ENCODE results near the gene AGAP2. TPM values are rescaled to one million over a fixed set of nuclear protein-coding genes. Genes with fewer than 3 reads are reported as not detected.
"Not testable (repeated sequence)": the region's sequence is repeated elsewhere in the genome, so short reads cannot be mapped to it uniquely, and the experiment has no call there.

The AGAP2 gene
- total RNA-seq, 1 experiment from 2014 or later = 0.19 TPM

DNA sequence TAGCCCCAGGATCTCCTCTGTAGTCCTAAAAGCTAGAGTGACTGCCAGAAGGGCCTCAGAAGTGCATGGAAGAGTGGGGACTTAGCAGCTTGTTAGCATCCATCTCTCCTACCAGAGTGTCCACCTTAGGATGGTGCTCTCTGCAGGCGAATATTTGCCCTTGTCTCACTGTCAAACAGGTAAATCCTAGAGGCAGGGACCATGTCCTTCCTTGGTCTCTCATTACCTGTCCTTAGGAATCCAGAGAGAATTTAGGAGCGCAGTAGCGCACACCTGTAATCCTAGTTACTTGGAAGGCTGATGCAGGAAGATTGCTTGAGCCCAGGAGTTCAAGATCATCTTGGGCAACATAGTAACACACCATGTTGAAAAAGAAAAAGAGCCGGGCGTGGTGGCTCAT, 21.4 kb downstream of the AGAP2 start:
- Mint-ChIP-seq H3K36me3 (ENCODE audit: insufficient read depth, unreplicated experiment) (peaks cover 49% of the 10 kb centered on the region), H3K27me3 (ENCODE audit: insufficient read depth, unreplicated experiment) (no peaks in the 10 kb centered on the region), H3K9me3 (ENCODE audit: unreplicated experiment) (no peaks in the 10 kb centered on the region), H3K4me1 (ENCODE audit: insufficient read depth, unreplicated experiment) (no peaks in the 10 kb centered on the region), H3K27ac (ENCODE audit: low read depth, unreplicated experiment) (no peak overlapping the region), H3K4me3 (ENCODE audit: unreplicated experiment) (no peak overlapping the region)
- intact Hi-C loops (cut with micrococcal nuclease) = no loop called here
- TF ChIP-seq, protein P1, sequence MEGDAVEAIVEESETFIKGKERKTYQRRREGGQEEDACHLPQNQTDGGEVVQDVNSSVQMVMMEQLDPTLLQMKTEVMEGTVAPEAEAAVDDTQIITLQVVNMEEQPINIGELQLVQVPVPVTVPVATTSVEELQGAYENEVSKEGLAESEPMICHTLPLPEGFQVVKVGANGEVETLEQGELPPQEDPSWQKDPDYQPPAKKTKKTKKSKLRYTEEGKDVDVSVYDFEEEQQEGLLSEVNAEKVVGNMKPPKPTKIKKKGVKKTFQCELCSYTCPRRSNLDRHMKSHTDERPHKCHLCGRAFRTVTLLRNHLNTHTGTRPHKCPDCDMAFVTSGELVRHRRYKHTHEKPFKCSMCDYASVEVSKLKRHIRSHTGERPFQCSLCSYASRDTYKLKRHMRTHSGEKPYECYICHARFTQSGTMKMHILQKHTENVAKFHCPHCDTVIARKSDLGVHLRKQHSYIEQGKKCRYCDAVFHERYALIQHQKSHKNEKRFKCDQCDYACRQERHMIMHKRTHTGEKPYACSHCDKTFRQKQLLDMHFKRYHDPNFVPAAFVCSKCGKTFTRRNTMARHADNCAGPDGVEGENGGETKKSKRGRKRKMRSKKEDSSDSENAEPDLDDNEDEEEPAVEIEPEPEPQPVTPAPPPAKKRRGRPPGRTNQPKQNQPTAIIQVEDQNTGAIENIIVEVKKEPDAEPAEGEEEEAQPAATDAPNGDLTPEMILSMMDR (IDR thresholded peaks at IDR 0.05; ENCODE audit: unreplicated experiment) = no peak
- POLR2A ChIA-PET = no interaction called here
- CTCF ChIA-PET = interaction anchor here (0.7 to 1.2 kb wide), 4 partner anchors 9 to 183 kb away, joined by 3 to 4 read pairs (median 3); no protein-coding TSS in a partner anchor
- no TSS peak for BruUV-seq (replicated peaks)
- no peak for DNase-seq (ENCODE audit: unreplicated experiment)

DNA sequence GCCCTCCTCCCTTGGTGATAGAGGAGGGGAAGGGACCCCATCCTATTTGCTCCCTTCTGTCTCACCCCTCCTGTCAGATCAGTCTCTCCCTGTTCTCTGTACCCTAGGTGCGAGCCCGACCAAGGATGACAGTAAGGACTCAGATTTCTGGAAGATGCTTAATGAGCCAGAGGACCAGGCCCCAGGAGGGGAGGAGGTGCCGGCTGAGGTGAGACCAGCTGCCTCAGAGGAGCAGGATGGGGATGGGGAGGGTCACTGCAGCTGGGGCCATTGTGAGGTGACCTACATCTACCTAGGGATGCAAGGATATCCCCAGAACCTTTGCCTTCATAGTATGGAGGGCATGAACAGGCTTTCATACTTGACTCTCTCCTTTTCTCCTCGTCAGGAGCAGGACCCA, 22.2 kb downstream of the AGAP2 start:
- TF ChIP-seq, protein P1 (IDR thresholded peaks at IDR 0.05; ENCODE audit: unreplicated experiment) = no peak
- intact Hi-C loops (cut with micrococcal nuclease) = no loop called here
- H3K9me3 Mint-ChIP-seq (ENCODE audit: unreplicated experiment) = no peaks in the 10 kb centered on the region
- CTCF ChIA-PET = interaction anchor here (0.7 to 0.8 kb wide), 2 partner anchors 10 to 183 kb away, joined by 3 to 4 read pairs; no protein-coding TSS in a partner anchor
- H3K36me3 Mint-ChIP-seq (ENCODE audit: insufficient read depth, unreplicated experiment) = peaks cover 51% of the 10 kb centered on the region
- H3K4me3 Mint-ChIP-seq (ENCODE audit: unreplicated experiment) = no peak overlapping the region
- no peak for DNase-seq (ENCODE audit: unreplicated experiment)
- no peaks in the 10 kb centered on the region for H3K27me3 Mint-ChIP-seq (ENCODE audit: insufficient read depth, unreplicated experiment)
- H3K4me1 Mint-ChIP-seq (ENCODE audit: insufficient read depth, unreplicated experiment) = no peaks in the 10 kb centered on the region
- POLR2A ChIA-PET = no interaction called here
- no peak overlapping the region for H3K27ac Mint-ChIP-seq (ENCODE audit: low read depth, unreplicated experiment)
- no TSS peak for BruUV-seq (replicated peaks)

DNA sequence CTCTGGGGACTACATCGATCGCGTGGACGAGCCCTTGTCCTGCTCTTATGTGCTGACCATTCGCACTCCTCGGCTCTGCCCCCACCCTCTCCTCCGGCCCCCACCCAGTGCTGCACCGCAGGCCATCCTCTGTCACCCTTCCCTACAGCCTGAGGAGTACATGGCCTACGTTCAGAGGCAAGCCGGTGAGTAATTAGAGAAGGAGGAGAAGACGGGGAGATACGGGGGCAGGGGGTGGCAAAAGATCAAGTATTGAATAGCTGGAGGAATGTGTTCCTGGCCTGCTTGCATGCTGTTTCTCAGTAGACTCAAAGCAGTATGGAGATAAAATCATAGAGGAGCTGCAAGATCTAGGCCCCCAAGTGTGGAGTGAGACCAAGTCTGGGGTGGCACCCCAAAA, 22.8 kb downstream of the AGAP2 start:
- H3K4me1 Mint-ChIP-seq (ENCODE audit: insufficient read depth, unreplicated experiment) = no peaks in the 10 kb centered on the region
- no peak for DNase-seq (ENCODE audit: unreplicated experiment)
- intact Hi-C loops (cut with micrococcal nuclease) = no loop called here
- H3K36me3 Mint-ChIP-seq (ENCODE audit: insufficient read depth, unreplicated experiment) = peaks cover 56% of the 10 kb centered on the region
- CTCF ChIA-PET = no interaction called here
- H3K9me3 Mint-ChIP-seq (ENCODE audit: unreplicated experiment) = no peaks in the 10 kb centered on the region
- POLR2A ChIA-PET = no interaction called here
- H3K4me3 Mint-ChIP-seq (ENCODE audit: unreplicated experiment) = no peak overlapping the region
- no peak overlapping the region for H3K27ac Mint-ChIP-seq (ENCODE audit: low read depth, unreplicated experiment)
- H3K27me3 Mint-ChIP-seq (ENCODE audit: insufficient read depth, unreplicated experiment) = no peaks in the 10 kb centered on the region
- TF ChIP-seq, protein P1 (IDR thresholded peaks at IDR 0.05; ENCODE audit: unreplicated experiment) = no peak
- BruUV-seq (replicated peaks) = no TSS peak

DNA sequence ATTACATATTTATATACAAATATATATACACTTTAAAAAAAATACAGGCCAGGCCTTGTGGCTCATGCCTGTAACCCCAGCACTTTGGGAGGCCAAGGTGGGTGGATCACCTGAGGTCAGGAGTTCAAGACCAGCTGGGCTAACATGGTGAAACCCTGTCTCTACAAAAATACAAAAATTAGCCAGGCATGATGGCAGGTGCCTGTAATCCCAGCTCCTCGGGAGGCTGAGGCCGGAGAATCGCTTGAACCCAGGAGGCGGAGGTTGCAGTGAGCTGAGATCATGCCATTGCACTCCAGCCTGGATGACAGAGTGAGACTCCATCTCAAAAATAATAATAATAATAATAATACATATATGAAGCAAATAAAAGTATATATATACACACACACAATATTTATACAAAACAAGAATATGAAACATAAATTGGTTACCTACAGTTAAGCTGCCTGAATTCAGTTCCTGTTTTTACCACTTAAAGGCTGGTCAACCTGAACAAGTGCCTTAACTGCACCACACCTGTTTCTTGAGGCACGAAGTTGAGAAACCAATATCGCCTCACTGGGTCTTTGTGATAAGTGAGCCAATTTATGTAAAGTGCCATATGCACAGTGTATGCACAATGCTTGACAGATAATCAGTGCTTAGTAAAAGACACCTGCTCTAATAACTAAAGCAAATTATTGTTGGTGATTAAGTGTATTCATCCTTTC, 23.4 kb downstream of the AGAP2 start:
- CTCF ChIA-PET = interaction anchor here (2.7 kb wide), 1 partner anchor 11 kb away, joined by 10 read pairs; no protein-coding TSS in a partner anchor
- peaks cover 57% of the 10 kb centered on the region for H3K36me3 Mint-ChIP-seq (ENCODE audit: insufficient read depth, unreplicated experiment)
- DNase-seq (ENCODE audit: unreplicated experiment); H3K4me3 Mint-ChIP-seq (ENCODE audit: unreplicated experiment); H3K9me3 Mint-ChIP-seq (ENCODE audit: unreplicated experiment); H3K27ac Mint-ChIP-seq (ENCODE audit: low read depth, unreplicated experiment); intact Hi-C loops (cut with micrococcal nuclease); POLR2A ChIA-PET; H3K4me1 Mint-ChIP-seq (ENCODE audit: insufficient read depth, unreplicated experiment); BruUV-seq (replicated peaks); H3K27me3 Mint-ChIP-seq (ENCODE audit: insufficient read depth, unreplicated experiment): not testable (repeated sequence)

Data from MCF 10A (cell line).